ENCODE results near the gene OLIG1. TPM values are rescaled to one million over a fixed set of nuclear protein-coding genes. Genes with fewer than 3 reads are reported as not detected.

OLIG1 gene
- total and polyA plus RNA-seq, 2 of the 4 experiments (the other 2 are of a cell fraction) = not detected

- no peaks in the 10 kb centered on the region for H3K79me1 ChIP-seq (ENCODE audit: low read depth in 1 of 2, low read length in 2 of 2)
- ChIA-PET CTCF (no interaction called here), POLR2A (ENCODE audit: unreplicated experiment) (no interaction called here)
- H3K9ac ChIP-seq (ENCODE audit: low read depth, low read length) = no peak overlapping the region
- H2BK20ac ChIP-seq (ENCODE audit: low read depth, low read length) = no peak overlapping the region
- no peak overlapping the region for H3K4me3 ChIP-seq (ENCODE audit: insufficient read depth, low read depth, low read length)
- peaks cover 3% of the 10 kb centered on the region for H3K4me1 ChIP-seq (ENCODE audit: control insufficient read depth, insufficient read depth, low read length)
- no peak overlapping the region for H3K14ac ChIP-seq (replicated peaks; ENCODE audit: low read depth, low read length)
- no peak overlapping the region for H3K4me2 ChIP-seq (ENCODE audit: low read depth, low read length)
- in situ Hi-C loops (cut with MboI; ENCODE audit: low sequenced_read_pairs) = no loop called here
- intact Hi-C loops (cut with micrococcal nuclease) = no loop called here
- H3K4ac ChIP-seq (ENCODE audit: low read depth, low read length) = no peak overlapping the region
- dilution Hi-C loops (cut with HindIII; ENCODE audit: low sequenced_read_pairs, unreplicated experiment) = no loop called here
- H3K27me3 ChIP-seq (ENCODE audit: control insufficient read depth, insufficient read depth, low read length) = peaks cover 75% of the 10 kb centered on the region
- H2BK120ac ChIP-seq (ENCODE audit: low read depth, low read length) = no peak overlapping the region
- H3K23ac ChIP-seq (ENCODE audit: low read depth, low read length) = no peak overlapping the region
- H4K5ac ChIP-seq (ENCODE audit: low read depth, low read length) = no peak overlapping the region
- ATAC-seq (ENCODE audit: low read depth) (no peak), DNase-seq (no peak)
- no peaks in the 10 kb centered on the region for H3K36me3 ChIP-seq (ENCODE audit: control insufficient read depth, insufficient read depth, low read length)
- no peak overlapping the region for H3K27ac ChIP-seq (ENCODE audit: insufficient read depth, low read length)
- H4K91ac ChIP-seq (ENCODE audit: insufficient read depth, low read depth, low read length) = no peak overlapping the region
- no peaks in the 10 kb centered on the region; the same call in 1 of the 2 replicates for H4K20me1 ChIP-seq (ENCODE audit: insufficient read depth, low read length)
- H3K18ac ChIP-seq (ENCODE audit: low read depth, low read length) = no peak overlapping the region
- H3K56ac ChIP-seq (ENCODE audit: extremely low read depth, insufficient read depth, low read length) = no peak overlapping the region
- no peak for TF ChIP-seq BHLHE40 (IDR thresholded peaks at IDR 0.05; ENCODE audit: low read depth, low read length)
- TF ChIP-seq MAFK (IDR thresholded peaks at IDR 0.05; ENCODE audit: low read depth, low read length) = no peak
- TF ChIP-seq ELK1 (IDR thresholded peaks at IDR 0.05; ENCODE audit: borderline replicate concordance, low read depth, low read length) = no peak
- TF ChIP-seq POLR2A (IDR thresholded peaks at IDR 0.05; ENCODE audit: low read depth, low read length) = no peak
- TF ChIP-seq, protein P1, sequence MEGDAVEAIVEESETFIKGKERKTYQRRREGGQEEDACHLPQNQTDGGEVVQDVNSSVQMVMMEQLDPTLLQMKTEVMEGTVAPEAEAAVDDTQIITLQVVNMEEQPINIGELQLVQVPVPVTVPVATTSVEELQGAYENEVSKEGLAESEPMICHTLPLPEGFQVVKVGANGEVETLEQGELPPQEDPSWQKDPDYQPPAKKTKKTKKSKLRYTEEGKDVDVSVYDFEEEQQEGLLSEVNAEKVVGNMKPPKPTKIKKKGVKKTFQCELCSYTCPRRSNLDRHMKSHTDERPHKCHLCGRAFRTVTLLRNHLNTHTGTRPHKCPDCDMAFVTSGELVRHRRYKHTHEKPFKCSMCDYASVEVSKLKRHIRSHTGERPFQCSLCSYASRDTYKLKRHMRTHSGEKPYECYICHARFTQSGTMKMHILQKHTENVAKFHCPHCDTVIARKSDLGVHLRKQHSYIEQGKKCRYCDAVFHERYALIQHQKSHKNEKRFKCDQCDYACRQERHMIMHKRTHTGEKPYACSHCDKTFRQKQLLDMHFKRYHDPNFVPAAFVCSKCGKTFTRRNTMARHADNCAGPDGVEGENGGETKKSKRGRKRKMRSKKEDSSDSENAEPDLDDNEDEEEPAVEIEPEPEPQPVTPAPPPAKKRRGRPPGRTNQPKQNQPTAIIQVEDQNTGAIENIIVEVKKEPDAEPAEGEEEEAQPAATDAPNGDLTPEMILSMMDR (conservative IDR thresholded peaks at IDR 0.05; ENCODE audit: low read depth, low read length) = no peak
- no peak for TF ChIP-seq MXI1 (IDR thresholded peaks at IDR 0.05; ENCODE audit: borderline replicate concordance, low read depth, low read length)
- TF ChIP-seq CEBPB (IDR thresholded peaks at IDR 0.05; ENCODE audit: low read depth, low read length) = no peak
- TF ChIP-seq CHD1 (IDR thresholded peaks at IDR 0.05; ENCODE audit: low read depth, low read length) = no peak
- TF ChIP-seq FOS (IDR thresholded peaks at IDR 0.05; ENCODE audit: low read depth, low read length) = no peak
- no peak for TF ChIP-seq RAD21 (IDR thresholded peaks at IDR 0.05; ENCODE audit: low read length)
- no peak for TF ChIP-seq MAZ (IDR thresholded peaks at IDR 0.05; ENCODE audit: borderline replicate concordance, low read depth, low read length)
- no peak for TF ChIP-seq USF2 (IDR thresholded peaks at IDR 0.05; ENCODE audit: low read depth, low read length)
- TF ChIP-seq RFX5 (IDR thresholded peaks at IDR 0.05; ENCODE audit: low read depth, low read length) = no peak
- no peak for TF ChIP-seq NFE2L2 (IDR thresholded peaks at IDR 0.05; ENCODE audit: low read depth, low read length)
- no peak for TF ChIP-seq RCOR1 (IDR thresholded peaks at IDR 0.05; ENCODE audit: insufficient replicate concordance, low read length)
- TF ChIP-seq SMC3 (IDR thresholded peaks at IDR 0.05; ENCODE audit: low read depth, low read length) = no peak
- H4K8ac ChIP-seq (ENCODE audit: low read depth in 2 of 2, low read length in 2 of 2) = no peak overlapping the region
- H2AFZ ChIP-seq (replicated peaks; ENCODE audit: low read length, poor library complexity) = no peak overlapping the region
- no peak overlapping the region for H2BK15ac ChIP-seq (ENCODE audit: low read depth, low read length)
- no peaks in the 10 kb centered on the region for H3K9me3 ChIP-seq (ENCODE audit: control insufficient read depth, insufficient read depth, low read length)
- H2AK5ac ChIP-seq (ENCODE audit: low read depth, low read length) = no peak overlapping the region
- 21% methylated on average over 6 of the region's 11 CpGs; no CpG with 5 or more reads in 1 of the 2 experiments for WGBS, 2 experiments (ENCODE audit: extremely low coverage in 2 of 2, insufficient read length in 1 of 2)
- no peak overlapping the region for H2BK5ac ChIP-seq (ENCODE audit: low read depth, low read length, poor library complexity, severe bottlenecking)
- H2AK9ac ChIP-seq (replicated peaks; ENCODE audit: low read depth, low read length, poor library complexity) = no peak overlapping the region
- H3K9me1 ChIP-seq (ENCODE audit: insufficient read depth, low read length) = no peaks in the 10 kb centered on the region
- BruUV-seq (replicated peaks) = no TSS peak
These were observed 5.8 kb downstream of the OLIG1 start for GRCh38 chr21:33075596-33076195.
